Endothelial cell of umbilical vein (primary cell): ENCODE measurements around the gene MT1M. TPM values are rescaled to one million over a fixed set of nuclear protein-coding genes. Genes with fewer than 3 reads are reported as not detected.

Experiments used
- BruUV-seq: library from RNA; stranded (reverse); fragments of 400-500 nt; replicated peaks from 2 replicates; lab custom pipeline; 2021; lab: Mats Ljungman, UMichigan
- CTCF ChIA-PET: fragments of 300-600, 350-600 bp; sonication (Branson Sonifier 250); formaldehyde crosslinking; loops from one replicate; lab custom pipeline; 2021; ENCODE audit warnings: antibody characterized with exemption, inconsistent platforms; lab: Charles Lee
- POLR2A ChIA-PET: fragments of 300-600, 350-600 bp; sonication (Branson Sonifier 250); formaldehyde crosslinking; loops from one replicate; lab custom pipeline; 2021; ENCODE audit warnings: antibody characterized with exemption, inconsistent platforms; lab: Charles Lee
- DNase-seq: peaks from one replicate; pipeline ENCODE4 v3.0.0-alpha.2; 2011; ENCODE audit warnings: low read depth, low spot score
- FAIRE-seq: peaks from 2 replicates; lab custom pipeline; 2011; peaks lifted over from hg19 to GRCh38; lab: Jason Lieb, UNC
- H2AFZ ChIP-seq: 2 replicates; pipeline ENCODE4 v1.6.0; 2012; ENCODE audit warnings: low read depth, low read length, control low read depth, inconsistent platforms
- H3K27ac ChIP-seq: 2 replicates; pipeline ENCODE4 v1.5.1; 2011; ENCODE audit warnings: low read depth, mild to moderate bottlenecking, control low read depth, low read length, moderate library complexity; ENCODE audit not compliant: insufficient read depth
- H3K27me3 ChIP-seq, 2 experiments: 2 replicates each; pipeline versions ENCODE4 v1.6.0 to v1.6.1; 2011; ENCODE audit warnings: low read length in 2 of 2, mixed read lengths in 1 of 2; ENCODE audit not compliant: control insufficient read depth in 2 of 2, insufficient read depth in 2 of 2
- H3K36me3 ChIP-seq, 2 experiments: 2 replicates in 1 of 2; 3 replicates in 1 of 2; pipeline ENCODE4 v1.5.1; 2011; ENCODE audit warnings: low read length in 2 of 2, mild to moderate bottlenecking in 1 of 2, moderate library complexity in 1 of 2; ENCODE audit not compliant: control insufficient read depth in 2 of 2, insufficient read depth in 2 of 2; ENCODE audit errors: extremely low read depth in 1 of 2
- H3K4me1 ChIP-seq: 3 replicates; pipeline ENCODE4 v1.5.1; 2011; ENCODE audit warnings: mild to moderate bottlenecking, low read length; ENCODE audit not compliant: control insufficient read depth, insufficient read depth; ENCODE audit errors: extremely low read depth
- H3K4me2 ChIP-seq: 2 replicates; pipeline ENCODE4 v1.6.1; 2011; ENCODE audit warnings: low read length, control low read depth, mixed read lengths; ENCODE audit not compliant: insufficient read depth
- H3K4me3 ChIP-seq, 3 experiments: fragments of 200-600 bp in 1 of 3; sonication (generic), shearing (Covaris generic) in 1 of 3; replicated peaks in 1 of 3; 2 replicates each; pipeline ENCODE4 v1.5.1; 2011 to 2016; ENCODE audit warnings: control low read depth in 3 of 3, low read length in 3 of 3, mild to moderate bottlenecking in 2 of 3, inconsistent platforms in 1 of 3, low read depth in 1 of 3, moderate library complexity in 1 of 3; ENCODE audit not compliant: insufficient read depth in 1 of 3
- H3K79me2 ChIP-seq: 2 replicates; pipeline ENCODE4 v1.6.0; 2012; ENCODE audit warnings: low read length, inconsistent platforms; ENCODE audit not compliant: control insufficient read depth, insufficient read depth
- H3K9ac ChIP-seq: replicated peaks from 2 replicates; pipeline ENCODE3; 2011; ENCODE audit warnings: low read length, control low read depth; ENCODE audit not compliant: insufficient read depth; ENCODE audit errors: extremely low read depth
- H3K9me1 ChIP-seq: replicated peaks from 3 replicates; pipeline ENCODE4 v1.6.0; 2011; ENCODE audit warnings: mild to moderate bottlenecking, low read length; ENCODE audit not compliant: control insufficient read depth, insufficient read depth; ENCODE audit errors: extremely low read depth
- H3K9me3 ChIP-seq: replicated peaks from 2 replicates; pipeline ENCODE4 v1.5.1; 2012; ENCODE audit warnings: low read length, inconsistent platforms; ENCODE audit not compliant: control insufficient read depth, insufficient read depth
- H4K20me1 ChIP-seq: replicated peaks from 2 replicates; pipeline ENCODE3; 2011; ENCODE audit warnings: mild to moderate bottlenecking, low read length; ENCODE audit not compliant: control insufficient read depth, insufficient read depth; ENCODE audit errors: extremely low read depth
- EZH2 ChIP-seq: IDR thresholded peaks from 2 replicates; pipeline ENCODE4 v1.6.1; 2012; ENCODE audit warnings: borderline replicate concordance, low read depth, mild to moderate bottlenecking, moderate library complexity, low read length, inconsistent platforms; ENCODE audit not compliant: severe bottlenecking
- GATA2 ChIP-seq: IDR thresholded peaks from 2 replicates; pipeline ENCODE4 v1.7.0; 2011; ENCODE audit warnings: low read depth, mild to moderate bottlenecking, moderate library complexity, mixed read lengths, low read length; ENCODE audit not compliant: insufficient read length, insufficient read depth
- POLR2A ChIP-seq: IDR thresholded peaks from 2 replicates; pipeline ENCODE4 v1.6.1; 2012; ENCODE audit warnings: low read depth, mild to moderate bottlenecking, control low read depth, low read length
- dilution Hi-C: fragments of 300-500 bp; cut with MboI; formaldehyde crosslinking; loops from one replicate; pipeline ENCODE4 v1.15.0; 2019; ENCODE audit warnings: low sequenced_read_pairs; ENCODE audit not compliant: extremely low pct_ligation_motif_present
- intact Hi-C: fragments of 100-400 bp; cut with micrococcal nuclease; formaldehyde crosslinking; loops from one replicate; pipeline ENCODE4 v1.10.0; 2022
- polyA plus RNA-seq, 4 experiments: library from polyadenylated mRNA; depleted of rRNA in 3 of 4; stranded (reverse) in 3 of 4; unstranded in 1 of 4; fragments of >200 nt; gene quantifications; 2 replicates each; pipeline versions ENCODE4 v1.2.1 to v1.2.3, GENCODE V29; 2011 to 2012; ENCODE audit warnings: missing spikeins in 1 of 4
- total RNA-seq: library from RNA; stranded (reverse); gene quantifications from 2 replicates; pipeline ENCODE4 v1.2.3, GENCODE V29; 2021

MT1M gene
- total and polyA plus RNA-seq, 2 donors (not counting 3 experiments of a cell fraction or from before 2014, with no cell fraction given): 4.3 to 4.6 TPM

DNA sequence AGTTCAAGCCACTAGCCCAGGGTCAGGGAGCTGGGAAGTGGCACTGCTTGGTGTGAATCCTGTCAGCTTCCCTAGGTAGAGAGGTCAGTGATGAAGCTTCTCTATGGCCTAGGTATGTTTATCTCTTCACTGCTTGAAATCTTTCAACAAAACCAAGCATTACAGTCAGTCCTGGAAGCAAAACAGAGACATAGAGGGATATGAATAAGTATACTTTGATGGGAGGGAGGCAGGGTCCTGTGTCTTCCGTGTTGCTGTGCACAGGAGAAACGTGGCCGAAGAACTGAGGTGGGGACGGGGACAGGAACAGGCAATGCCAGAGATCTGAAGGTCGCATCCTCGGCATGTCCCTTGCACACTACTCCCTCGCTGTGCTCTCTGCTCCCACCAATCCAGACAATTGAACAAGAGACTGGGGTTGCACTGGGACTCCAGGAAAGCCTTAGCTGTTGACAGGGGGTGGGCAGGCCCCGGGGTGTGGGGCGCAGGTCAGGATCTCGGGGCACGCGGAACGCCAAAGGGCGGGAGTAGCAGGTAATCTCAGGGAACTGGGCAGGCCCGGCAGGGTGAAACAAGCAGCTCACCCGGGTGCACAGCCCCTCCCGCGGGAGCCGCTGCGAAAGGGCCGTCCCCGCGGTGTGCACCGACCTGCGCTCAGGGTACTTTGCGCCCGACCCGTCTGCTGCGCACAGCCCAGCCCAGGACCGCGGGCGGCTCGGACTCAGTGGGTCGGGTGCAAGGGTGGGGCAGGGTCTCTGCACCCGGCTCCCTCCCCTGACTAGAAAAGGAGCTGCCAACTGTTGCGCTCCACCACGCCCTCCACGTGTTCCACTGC, 36.8 kb downstream of the MT1M start, which contains the start of gene MT1H:
Gene MT1H, plus strand, starts transcription at position 810 of the 835 bp plus-strand sequence. CDS start 71 bp downstream, outside the sequence.
- DNase-seq: no peak
- no peaks in the 10 kb centered on the region for H3K79me2 ChIP-seq
- intact Hi-C loops (no loop called here), dilution Hi-C loops (no loop called here)
- H3K9ac ChIP-seq: no peak within 1 kb of the TSS
- peak; percentile 75 for TF ChIP-seq EZH2
- no peak for TF ChIP-seq POLR2A
- H3K36me3 ChIP-seq: no peaks in the 10 kb centered on the region
- no TSS peak for BruUV-seq
- no peaks in the 10 kb centered on the region for H3K9me3 ChIP-seq
- ChIA-PET POLR2A (no interaction called here), CTCF (interaction anchor here (1.0 kb wide), 1 partner anchor 33 kb away, joined by 5 read pairs; no protein-coding TSS in a partner anchor)
- H3K9me1 ChIP-seq: no peaks in the 10 kb centered on the region
- H2AFZ ChIP-seq: no peak within 1 kb of the TSS
- peaks cover 76 to 91% of the 10 kb centered on the region in 2 experiments for H3K27me3 ChIP-seq
- no peak within 1 kb of the TSS for H3K4me2 ChIP-seq
- no peak within 1 kb of the TSS for H3K27ac ChIP-seq
- H3K4me1 ChIP-seq: no peaks in the 10 kb centered on the region
- H3K4me3 ChIP-seq: no peak within 1 kb of the TSS
- no peaks in the 10 kb centered on the region for H4K20me1 ChIP-seq
- FAIRE-seq: no peak

DNA sequence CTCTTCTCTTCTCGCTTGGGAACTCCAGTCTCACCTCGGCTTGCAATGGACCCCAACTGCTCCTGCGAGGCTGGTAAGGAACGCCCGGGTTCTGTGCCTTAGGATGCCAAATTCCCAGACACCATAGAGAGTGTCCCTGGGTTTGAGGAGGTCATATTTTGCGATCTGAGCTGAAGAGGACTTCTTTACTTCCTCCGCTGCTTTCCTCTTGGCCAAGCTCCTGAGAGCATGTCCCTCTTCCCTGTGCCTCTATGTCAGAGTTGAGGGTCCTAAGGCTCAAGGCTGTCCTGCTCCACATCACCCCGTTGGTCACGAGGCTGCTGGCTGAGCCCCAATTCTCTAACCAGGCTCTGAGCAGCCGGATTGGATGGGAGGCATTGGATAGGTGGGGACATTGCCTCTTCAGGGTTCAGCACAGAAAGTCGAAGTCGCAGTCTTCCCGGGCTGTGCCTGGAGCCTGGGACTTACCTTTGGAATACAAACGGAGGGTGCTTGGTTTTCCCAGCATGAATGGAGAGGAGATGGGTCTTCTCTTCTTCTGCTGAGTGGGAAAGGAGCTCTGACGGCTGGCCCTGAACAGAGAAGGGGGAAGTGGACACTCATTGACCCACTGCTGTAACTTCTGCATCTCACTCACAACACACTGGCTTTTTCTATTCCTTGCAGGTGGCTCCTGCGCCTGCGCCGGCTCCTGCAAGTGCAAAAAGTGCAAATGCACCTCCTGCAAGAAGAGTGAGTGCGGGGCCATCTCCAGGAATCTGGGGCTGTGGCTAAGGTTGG, 37.6 kb downstream of the MT1M start:
- CTCF ChIA-PET: interaction anchor here (1.3 kb wide), 1 partner anchor 32 kb away, joined by 5 read pairs; no protein-coding TSS in a partner anchor
- BruUV-seq: no TSS peak

More for the DNA sequence above, 37.6 kb downstream of the MT1M start:
- Histone ChIP-seq H3K9me3 (no peaks in the 10 kb centered on the region), H2AFZ (no peak overlapping the region), H3K9ac (no peak overlapping the region), H3K4me2 (no peak overlapping the region), H3K36me3 (no peaks in the 10 kb centered on the region), H3K4me1 (no peaks in the 10 kb centered on the region), H3K4me3 (no peak overlapping the region), H3K27me3 (peaks cover 69 to 83% of the 10 kb centered on the region in 2 experiments), H3K79me2 (no peaks in the 10 kb centered on the region), H3K27ac (no peak overlapping the region), H4K20me1 (no peaks in the 10 kb centered on the region), H3K9me1 (no peaks in the 10 kb centered on the region)
- dilution Hi-C loops: no loop called here
- POLR2A ChIA-PET: no interaction called here
- intact Hi-C loops: no loop called here
- DNase-seq: no peak
- FAIRE-seq: no peak
- TF ChIP-seq POLR2A (no peak), GATA2 (no peak), EZH2 (peak; percentile 50)
